G401.6 (cell line): ENCODE results near the gene ADCY9.
"Not testable (repeated sequence)": the region's sequence is repeated elsewhere in the genome, so short reads cannot be mapped to it uniquely, and the experiment has no call there.

Experiments
- FAIRE-seq: peaks from 2 replicates; lab custom pipeline; 2012; peaks lifted over from hg19 to GRCh38; lab: Jason Lieb, UNC

ADCY9 gene

GRCh38 chr16:3949946-3950342, 166.3 kb downstream of the ADCY9 start:
- no peak for FAIRE-seq

GRCh38 chr16:3949287-3949686, 167.0 kb downstream of the ADCY9 start:
- FAIRE-seq: no peak

- no peak for FAIRE-seq
Measured at GRCh38 chr16:3948378-3948995, 167.8 kb downstream of the ADCY9 start.

- no peak for FAIRE-seq
Measured at GRCh38 chr16:3946604-3947180, 169.6 kb downstream of the ADCY9 start.

GRCh38 chr16:3945751-3946603, 170.3 kb downstream of the ADCY9 start:
- FAIRE-seq: no peak

- FAIRE-seq: not testable (repeated sequence)
Measured at GRCh38 chr16:3944457-3944856, 171.8 kb downstream of the ADCY9 start.

GRCh38 chr16:3942146-3942545, 174.1 kb downstream of the ADCY9 start:
- not testable (repeated sequence) for FAIRE-seq

GRCh38 chr16:3938843-3939624, 177.2 kb downstream of the ADCY9 start:
- no peak for FAIRE-seq

GRCh38 chr16:3938471-3938842, 177.8 kb downstream of the ADCY9 start:
- no peak for FAIRE-seq

- FAIRE-seq: no peak
Measured at GRCh38 chr16:3937066-3937875, 179.0 kb downstream of the ADCY9 start.

GRCh38 chr16:3935921-3936320, 180.3 kb downstream of the ADCY9 start:
- FAIRE-seq: no peak

- FAIRE-seq: no peak
Measured at GRCh38 chr16:3934491-3935181, 181.6 kb downstream of the ADCY9 start.

- not testable (repeated sequence) for FAIRE-seq
Measured at GRCh38 chr16:3927147-3927546, 189.1 kb downstream of the ADCY9 start.

GRCh38 chr16:3924763-3925162, 191.5 kb downstream of the ADCY9 start:
- FAIRE-seq: no peak

GRCh38 chr16:3922241-3922640, 194.0 kb downstream of the ADCY9 start:
- no peak for FAIRE-seq

GRCh38 chr16:3920206-3920605, 196.0 kb downstream of the ADCY9 start:
- FAIRE-seq: no peak

GRCh38 chr16:3919413-3919812, 196.8 kb downstream of the ADCY9 start:
- FAIRE-seq: no peak

GRCh38 chr16:3915426-3916260, 200.6 kb downstream of the ADCY9 start:
- no peak for FAIRE-seq

GRCh38 chr16:3912897-3913296, 203.3 kb downstream of the ADCY9 start:
- FAIRE-seq: no peak
